Measurements from ENCODE around the gene PCYOX1L. TPM values are rescaled to one million over a fixed set of nuclear protein-coding genes. Genes with fewer than 3 reads are reported as not detected.

The PCYOX1L gene
- total RNA-seq, 4 donors from 2014 or later = 2.6 to 6.1 (median 3.1) TPM

DNA sequence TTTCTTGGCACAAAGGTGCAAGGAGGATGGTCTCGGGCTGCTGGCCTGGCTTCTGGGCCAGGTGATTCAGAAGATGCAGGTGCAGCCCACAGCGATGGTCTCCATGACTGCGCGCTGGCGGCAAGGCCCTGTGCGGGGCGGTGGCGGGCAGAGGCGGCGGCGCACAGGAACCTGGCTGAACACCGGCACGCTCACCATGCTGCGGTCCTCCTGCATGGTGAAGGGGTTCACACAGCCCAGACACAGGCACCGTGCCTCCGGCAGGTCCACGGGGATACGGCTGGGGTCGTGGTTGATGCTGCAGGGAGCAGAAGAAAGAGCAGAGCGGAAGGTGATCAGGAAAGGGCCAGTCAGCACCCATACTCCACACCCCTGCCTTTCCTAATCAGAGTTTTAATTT, 16.5 kb downstream of the PCYOX1L start:
- TF ChIP-seq, protein P1, sequence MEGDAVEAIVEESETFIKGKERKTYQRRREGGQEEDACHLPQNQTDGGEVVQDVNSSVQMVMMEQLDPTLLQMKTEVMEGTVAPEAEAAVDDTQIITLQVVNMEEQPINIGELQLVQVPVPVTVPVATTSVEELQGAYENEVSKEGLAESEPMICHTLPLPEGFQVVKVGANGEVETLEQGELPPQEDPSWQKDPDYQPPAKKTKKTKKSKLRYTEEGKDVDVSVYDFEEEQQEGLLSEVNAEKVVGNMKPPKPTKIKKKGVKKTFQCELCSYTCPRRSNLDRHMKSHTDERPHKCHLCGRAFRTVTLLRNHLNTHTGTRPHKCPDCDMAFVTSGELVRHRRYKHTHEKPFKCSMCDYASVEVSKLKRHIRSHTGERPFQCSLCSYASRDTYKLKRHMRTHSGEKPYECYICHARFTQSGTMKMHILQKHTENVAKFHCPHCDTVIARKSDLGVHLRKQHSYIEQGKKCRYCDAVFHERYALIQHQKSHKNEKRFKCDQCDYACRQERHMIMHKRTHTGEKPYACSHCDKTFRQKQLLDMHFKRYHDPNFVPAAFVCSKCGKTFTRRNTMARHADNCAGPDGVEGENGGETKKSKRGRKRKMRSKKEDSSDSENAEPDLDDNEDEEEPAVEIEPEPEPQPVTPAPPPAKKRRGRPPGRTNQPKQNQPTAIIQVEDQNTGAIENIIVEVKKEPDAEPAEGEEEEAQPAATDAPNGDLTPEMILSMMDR (IDR thresholded peaks at IDR 0.05; ENCODE audit: low read depth) = no peak

DNA sequence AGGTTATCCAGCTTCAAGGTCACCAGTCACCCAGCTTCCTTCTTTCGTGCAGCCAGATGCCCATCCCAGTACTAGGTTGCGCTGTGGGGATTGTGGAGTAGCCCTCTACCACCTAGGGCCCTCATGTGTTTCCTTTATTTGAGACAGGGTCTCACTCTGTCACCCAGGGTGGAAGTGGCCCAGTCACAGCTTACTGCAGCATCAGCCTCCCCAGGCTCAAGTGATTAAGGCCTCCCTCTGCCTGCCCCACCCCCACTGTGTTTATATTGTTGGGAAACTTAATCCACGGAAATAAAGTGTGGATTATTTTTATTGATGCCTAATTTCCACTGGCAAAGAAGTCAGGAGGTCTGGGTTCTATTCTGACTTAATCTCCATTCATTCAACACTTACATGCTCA, 17.0 kb downstream of the PCYOX1L start:
- TF ChIP-seq, protein P1 (IDR thresholded peaks at IDR 0.05; ENCODE audit: low read depth) = no peak

DNA sequence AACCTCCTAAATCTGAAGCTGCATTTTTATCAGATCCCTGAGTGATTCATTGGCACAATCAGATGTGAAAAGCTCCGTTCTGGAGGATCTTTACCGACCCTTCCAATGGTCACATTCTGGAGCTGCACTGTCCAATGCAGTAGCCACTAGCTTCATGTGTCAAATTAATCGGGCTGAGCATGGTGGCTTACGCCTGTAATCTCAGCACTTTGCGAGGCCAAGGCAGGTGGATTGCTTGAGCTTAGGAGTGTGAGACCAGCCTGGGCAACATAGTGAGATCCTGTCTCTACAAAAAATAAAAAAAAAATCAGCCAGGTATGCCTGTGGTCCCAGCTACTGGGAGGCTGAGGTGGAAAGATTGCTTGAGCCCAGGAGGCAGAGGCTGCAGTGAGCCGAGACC, 17.6 kb downstream of the PCYOX1L start:
- TF ChIP-seq, protein P1 (IDR thresholded peaks at IDR 0.05; ENCODE audit: low read depth) = no peak

DNA sequence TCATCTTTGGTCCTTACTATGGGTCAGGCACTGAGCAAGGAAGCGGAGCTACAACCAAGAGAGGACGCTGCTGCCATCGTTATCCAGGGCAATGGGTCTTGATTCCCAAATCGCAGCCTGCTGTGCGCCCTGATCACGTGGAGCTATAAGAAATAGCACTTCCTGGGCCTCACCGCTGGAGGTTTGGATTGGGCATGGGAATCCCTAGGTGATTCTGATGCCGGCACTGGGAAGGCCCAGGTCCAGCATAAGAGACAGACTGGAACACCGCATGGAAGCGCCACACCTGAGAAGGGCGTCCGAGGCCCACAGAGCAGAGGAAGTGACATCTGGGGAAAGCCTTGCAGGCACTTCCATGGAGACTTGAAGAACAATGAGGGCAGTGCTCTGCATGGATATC, 18.3 kb downstream of the PCYOX1L start:
- TF ChIP-seq, protein P1 (IDR thresholded peaks at IDR 0.05; ENCODE audit: low read depth) = no peak

DNA sequence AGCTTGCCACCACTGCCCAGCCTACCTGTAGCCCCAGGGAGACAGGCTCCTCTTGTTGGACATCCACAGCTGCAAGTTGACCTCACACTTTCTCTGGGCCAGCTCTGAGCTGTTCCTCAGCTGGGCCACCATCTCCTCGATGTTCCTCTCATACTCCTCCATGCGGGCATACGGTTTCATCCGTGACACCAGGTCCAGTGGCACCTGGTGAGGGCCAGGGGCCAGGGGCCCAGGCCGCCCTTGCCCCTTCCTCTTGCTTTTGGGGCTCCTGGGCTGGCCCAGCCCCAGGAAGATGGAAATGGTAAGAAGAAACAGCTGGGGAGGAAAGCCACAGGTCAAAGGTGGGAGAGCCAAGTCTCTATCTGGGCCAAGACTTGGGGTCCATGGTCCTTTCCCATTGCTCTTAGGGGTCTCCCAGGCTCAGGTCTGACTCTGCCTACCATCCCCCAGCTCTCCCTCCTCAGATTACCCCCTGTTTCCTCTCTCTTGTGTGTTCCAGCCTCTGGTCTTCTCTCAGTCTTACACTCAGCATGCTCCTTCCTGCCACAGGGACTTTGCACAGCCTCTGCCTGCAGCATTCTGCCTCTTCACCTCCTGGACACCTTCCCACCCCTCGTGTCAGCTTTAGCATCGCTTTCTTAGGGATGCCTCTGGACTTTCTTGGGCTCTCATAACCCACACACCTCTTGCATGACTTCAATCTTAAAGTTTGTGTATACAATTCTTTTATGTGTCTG, 19.0 kb downstream of the PCYOX1L start:
- TF ChIP-seq, protein P1 (IDR thresholded peaks at IDR 0.05; ENCODE audit: low read depth) = no peak

DNA sequence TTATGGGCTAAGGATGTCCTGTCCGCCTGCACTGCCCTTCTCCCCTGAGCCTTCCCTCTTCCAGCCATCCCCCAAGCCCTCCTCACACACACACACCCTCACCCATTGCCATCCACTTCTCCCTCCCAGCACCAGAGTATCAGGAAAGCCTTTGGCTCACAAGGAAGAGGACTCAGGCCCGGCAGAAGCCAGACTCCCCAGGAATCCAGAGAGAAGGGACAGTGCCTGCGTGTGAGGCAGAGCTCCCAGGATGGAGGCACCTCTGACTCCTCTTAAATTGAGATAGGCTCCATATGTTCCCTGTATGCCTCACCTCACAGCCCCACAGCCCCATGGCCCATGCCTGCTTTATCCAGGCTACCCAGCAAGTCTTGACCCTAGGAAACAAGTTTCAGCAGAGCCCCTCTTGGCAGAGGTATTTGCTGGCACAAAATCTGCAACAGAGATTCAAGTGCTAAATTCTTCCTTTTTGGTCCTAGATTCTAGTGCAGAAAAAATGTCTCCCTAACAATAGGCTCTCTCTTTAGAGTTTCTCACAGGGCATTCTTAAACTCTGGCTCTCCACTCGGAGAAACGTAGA, 20.5 kb downstream of the PCYOX1L start:
- TF ChIP-seq, protein P1 (IDR thresholded peaks at IDR 0.05; ENCODE audit: low read depth) = no peak

DNA sequence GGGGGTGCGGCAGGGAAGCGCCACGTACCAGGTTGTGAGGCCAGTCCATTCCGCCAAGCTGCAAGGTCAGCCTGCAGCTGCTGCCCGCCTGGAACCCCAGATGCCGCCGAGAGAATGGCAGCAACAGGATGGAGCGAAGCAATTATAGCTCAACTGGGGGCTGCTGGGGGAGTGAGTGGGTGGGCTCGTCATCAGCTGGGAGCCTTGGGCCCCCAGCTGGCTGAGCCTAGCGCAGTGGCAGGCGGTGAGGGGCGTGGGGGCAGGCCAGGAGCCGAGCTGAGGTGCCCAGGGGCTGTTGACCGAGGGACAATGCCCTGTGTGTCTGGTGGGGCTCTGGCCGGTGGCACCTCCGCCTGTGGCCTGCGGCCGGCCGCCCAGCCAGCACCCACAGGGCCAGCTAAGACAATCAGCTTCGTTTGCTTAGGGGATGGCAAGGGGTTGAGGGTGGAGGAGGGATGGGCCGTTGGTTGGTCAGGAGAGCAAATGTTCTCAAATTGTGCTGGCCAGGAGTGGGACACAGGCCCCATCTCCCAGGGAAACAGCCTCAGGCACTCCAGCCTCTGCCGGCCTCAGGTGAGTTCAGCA, 21.4 kb downstream of the PCYOX1L start, which contains the start of gene IL17B:
Gene IL17B, minus strand, starts transcription at position 116 of the 585 bp plus-strand sequence. Its CDS starts 67 bp downstream, at position 49.
- TF ChIP-seq, protein P1 (IDR thresholded peaks at IDR 0.05; ENCODE audit: low read depth) = no peak
